GM21381 (cell line): ENCODE measurements around the gene GPBP1L1.
"Not testable (repeated sequence)": the region's sequence is repeated elsewhere in the genome, so short reads cannot be mapped to it uniquely, and the experiment has no call there.

ENCODE experiments used
- ATAC-seq: cut with Tn5 transposase; IDR thresholded peaks from one replicate; pipeline ENCODE4 v1.9.1; 2021; ENCODE audit warnings: mild to moderate bottlenecking, moderate library complexity; ENCODE audit not compliant: unreplicated experiment

The GPBP1L1 gene, protein sequence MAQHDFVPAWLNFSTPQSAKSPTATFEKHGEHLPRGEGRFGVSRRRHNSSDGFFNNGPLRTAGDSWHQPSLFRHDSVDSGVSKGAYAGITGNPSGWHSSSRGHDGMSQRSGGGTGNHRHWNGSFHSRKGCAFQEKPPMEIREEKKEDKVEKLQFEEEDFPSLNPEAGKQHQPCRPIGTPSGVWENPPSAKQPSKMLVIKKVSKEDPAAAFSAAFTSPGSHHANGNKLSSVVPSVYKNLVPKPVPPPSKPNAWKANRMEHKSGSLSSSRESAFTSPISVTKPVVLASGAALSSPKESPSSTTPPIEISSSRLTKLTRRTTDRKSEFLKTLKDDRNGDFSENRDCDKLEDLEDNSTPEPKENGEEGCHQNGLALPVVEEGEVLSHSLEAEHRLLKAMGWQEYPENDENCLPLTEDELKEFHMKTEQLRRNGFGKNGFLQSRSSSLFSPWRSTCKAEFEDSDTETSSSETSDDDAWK

DNA sequence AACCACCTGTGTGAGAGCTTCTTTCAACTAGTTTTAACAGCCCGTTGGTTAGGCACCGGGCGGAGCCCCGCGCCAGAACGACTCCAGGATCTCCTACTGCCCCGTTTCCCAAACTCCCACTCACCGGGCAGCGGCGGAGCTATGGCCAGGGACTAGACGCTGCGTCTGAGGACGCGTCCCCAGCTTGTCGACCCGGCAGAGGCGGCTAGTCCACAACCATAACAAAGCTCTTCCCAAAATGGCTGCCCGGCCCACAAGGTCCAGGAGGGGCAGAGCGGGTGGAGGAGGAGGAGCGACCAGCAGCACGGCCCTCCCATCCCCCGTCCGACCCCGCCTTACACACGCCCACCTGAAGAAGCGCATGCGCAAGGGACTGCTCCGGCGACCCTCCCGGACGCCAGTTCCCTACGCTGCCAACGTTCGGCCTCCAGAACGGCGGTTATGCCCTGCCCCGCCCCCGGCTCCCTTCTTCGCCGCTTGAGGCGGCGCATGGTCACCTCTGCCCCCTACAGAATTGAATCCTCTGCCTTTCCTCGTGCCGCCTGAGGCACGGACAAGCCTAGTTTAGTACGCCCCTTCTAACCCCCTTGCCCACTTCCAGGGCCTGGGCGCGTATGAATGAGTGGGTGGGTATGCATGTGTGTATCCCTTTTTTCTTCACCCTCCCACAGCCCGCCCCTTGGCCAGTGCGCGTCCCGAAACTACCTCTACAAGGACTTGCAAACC is at the start of gene GPBP1L1:
Gene GPBP1L1, minus strand, starts transcription at position 246 of the 726 bp plus-strand sequence. CDS start 27,446 bp downstream, outside the sequence.
- peak; percentile 50 for ATAC-seq

DNA sequence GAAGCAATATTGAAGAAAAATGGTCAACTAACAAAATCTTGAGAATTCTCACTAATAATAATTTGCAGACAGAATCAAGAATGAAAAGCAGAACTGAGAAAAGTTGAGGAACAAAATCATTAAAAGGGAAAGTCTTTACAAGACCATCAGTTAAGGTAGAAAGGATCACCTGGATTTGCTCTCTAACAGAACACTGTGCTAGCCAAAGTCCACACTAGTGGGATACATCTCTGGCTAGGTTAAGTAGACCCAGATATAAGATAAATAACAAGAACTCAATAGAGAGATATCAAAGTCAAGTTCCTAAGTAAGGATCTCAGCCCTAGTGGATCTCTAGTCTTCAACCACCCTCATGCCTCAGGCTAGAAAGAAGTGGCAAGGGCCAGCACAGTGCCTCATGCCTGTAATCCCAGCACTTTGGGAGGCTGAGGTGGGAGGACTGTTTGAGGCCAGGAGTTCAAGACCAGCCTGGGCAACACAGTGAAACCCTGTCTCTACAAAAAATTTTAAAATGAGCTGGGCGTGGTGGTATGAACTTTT is 44.5 kb upstream of the GPBP1L1 start:
- ATAC-seq = no peak

DNA sequence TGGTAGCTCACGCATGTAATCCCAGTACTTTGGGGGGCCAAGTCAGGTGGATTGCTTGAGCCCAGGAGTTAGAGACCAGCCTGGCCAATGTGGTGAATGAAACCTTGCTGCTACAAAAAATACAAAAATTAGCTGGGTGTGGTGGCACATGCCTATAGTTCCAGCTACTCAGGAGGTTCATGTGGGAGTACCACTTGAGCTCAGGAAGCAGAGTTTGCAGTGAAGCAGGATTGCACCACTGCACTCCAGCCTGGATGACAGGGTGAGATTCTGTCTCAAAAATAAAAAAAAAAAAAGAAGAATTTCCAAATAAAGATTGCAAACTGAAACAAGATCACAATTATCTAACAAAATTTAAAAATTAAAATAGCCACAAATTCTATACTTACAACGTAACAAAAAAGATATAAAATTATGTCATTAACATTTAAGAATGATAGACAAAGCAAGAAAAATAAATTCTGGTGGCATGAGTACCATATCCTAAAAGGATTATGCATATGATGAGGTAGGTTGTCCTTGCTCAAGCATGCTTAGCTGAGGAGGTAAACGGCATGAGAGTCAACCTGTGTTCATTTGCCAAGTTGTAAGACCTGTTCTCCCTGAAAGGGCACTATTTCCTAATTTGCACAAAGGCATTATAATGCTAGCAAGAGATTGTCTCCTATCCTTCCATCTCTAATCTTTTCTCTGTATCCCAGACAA is 43.9 kb upstream of the GPBP1L1 start:
- ATAC-seq = no peak

DNA sequence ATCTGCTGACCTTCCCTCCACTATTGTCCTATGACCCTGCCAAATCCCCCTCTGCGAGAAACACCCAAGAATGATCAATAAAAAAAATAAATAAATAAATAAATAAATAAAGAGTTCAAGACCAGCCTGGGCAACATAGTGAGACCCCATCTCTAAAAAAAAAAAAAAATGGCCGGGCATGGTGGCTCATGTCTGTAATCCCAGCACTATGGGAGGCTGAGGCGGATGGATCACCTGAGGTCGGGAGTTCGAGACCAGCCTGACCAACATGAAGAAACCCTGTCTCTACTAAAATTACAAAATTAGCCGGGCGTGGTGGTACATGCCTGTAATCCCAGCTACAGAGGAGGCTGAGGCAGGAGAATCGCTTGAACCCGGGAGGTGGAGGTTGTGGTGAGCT is 39.7 kb upstream of the GPBP1L1 start:
- ATAC-seq = not testable (repeated sequence)

DNA sequence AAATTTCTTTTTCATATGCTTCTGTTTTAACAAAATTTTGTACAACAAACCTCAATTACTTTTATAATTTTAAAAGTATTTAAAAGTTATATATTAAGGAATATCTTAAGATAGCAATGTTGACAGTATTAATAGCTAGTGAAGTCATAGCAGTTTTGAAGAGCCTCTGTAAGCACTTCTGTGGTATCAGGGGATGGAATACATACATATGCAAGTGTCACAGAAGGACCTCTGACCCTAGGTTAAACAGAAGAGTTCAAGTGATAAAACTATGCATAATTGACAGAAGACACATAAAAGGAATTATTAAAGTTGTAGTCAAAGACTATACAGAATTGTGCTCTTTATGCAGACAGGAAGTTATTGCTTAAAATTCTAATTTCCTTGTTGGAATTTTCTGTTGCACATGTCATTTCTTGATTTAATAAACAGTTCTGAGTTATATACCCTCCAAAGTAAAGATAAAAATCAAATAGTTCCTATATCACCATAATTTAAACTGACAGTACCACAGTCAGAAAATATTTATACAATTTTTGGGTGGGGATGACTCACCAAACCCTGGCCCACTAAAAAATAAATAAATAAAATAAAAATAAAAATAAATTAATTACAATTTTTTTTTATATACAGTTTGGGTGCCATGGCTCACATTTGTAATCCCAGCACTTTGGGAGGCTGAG is 37.1 kb upstream of the GPBP1L1 start:
- ATAC-seq = no peak

DNA sequence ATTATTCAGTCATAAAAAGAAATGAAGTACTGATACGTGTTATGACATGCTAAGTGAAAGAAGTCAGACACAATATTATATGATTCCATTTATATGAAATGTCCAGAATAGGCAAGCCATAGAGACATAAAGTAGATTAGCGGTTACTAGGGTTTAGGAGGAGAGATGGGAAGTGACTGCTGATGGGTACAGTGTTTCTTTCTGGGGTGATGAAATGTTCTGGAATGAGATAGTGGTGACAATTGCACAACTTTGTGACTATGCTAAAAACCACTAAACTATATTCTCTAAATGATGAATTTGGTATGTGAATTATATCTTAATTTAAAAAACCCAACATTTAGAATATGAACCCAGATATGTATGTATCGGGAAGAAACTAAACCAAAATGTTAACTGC is 36.5 kb upstream of the GPBP1L1 start:
- no peak for ATAC-seq

DNA sequence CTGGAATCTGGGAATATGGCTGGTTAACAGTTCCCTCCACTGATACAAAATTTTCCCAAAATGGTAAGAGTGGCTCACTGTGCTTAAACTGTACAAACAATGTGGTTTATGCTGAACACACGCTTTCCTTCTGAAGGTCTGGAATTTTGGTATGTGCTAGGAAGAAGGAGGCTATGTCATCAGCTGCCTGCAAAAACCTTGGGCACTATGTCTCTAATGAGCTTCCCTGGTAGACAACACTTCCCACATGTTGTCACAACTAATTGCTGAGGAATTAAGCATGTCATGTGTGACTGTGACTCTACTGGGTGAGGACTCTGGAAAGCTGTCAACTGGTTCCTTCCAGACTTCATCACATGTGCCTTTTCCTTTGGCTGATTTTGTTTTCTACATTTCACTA is 34.9 kb upstream of the GPBP1L1 start:
- no peak for ATAC-seq

DNA sequence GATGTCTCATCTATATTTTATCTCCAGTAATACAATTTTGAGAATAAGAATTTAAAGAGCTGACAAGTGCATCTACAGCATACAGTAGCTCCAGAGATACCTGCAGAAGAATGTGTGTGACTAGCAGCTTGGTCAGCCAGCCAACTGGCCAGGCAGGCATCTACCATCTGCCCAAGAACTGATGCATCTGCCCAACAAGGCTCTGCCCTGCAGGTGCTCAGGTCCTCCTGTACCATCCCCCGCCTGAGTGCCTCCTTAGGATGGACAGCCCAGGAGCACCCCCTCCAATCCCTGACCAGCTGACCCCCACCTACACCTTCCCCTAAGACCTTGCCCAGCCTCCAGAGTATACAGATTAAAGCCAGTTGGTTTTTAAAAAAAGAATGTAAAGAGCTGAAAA is 32.0 kb upstream of the GPBP1L1 start:
- no peak for ATAC-seq

DNA sequence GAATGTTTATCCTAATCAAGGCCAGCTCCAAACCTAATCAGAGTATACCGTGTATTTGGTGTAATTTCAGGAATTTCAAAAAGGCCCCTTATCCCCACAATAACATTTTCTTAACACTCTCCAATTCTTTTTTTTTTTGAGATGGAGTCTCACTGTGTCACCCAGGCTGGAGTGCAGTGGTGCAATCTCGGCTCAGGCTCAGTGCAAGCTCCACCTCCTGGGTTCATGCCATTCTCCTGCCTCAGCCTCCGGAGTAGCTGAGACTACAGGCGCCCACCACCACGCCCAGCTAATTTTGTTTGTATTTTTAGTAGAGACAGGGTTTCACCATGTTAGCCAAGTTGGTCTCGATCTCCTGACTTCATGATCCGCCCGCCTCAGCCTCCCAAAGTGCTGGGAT is 31.1 kb upstream of the GPBP1L1 start:
- ATAC-seq = not testable (repeated sequence)

DNA sequence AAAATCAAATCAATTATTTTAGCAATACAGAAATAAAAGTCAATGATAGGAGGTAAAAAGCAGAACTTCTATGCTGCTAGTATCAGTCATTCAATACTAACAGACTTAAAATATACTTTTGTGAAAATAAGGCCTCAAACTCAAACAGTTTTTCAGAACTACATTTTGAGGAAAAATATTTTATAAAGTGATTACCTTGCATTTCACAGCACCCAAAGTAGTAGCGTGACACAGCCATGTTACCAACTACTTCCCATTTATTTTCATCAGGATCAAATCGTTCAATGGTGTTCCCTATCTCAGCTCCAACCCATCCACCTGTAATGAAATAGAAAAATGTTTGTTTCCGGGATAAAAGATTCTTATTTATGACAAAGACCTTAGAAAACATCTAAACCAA is 30.4 kb upstream of the GPBP1L1 start:
- no peak for ATAC-seq

DNA sequence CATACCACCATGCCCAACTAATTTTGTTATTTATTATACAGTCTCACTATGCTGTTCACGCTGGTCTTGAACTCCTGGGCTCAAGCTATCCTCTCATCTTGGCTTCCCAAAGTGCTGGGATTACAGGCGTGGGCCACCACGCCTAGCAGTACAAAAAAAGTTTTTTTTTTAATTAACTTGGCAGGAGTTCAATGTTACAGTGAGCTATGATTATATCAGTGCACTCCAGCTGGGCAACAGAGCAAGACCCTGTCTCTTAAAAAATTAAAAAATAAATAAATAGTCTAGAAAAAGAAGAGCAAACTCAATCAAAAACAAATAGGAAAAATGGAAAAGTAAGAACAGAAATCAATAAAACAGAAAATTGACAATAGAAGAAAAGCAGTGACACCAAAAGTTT is 27.4 kb upstream of the GPBP1L1 start:
- no peak for ATAC-seq

DNA sequence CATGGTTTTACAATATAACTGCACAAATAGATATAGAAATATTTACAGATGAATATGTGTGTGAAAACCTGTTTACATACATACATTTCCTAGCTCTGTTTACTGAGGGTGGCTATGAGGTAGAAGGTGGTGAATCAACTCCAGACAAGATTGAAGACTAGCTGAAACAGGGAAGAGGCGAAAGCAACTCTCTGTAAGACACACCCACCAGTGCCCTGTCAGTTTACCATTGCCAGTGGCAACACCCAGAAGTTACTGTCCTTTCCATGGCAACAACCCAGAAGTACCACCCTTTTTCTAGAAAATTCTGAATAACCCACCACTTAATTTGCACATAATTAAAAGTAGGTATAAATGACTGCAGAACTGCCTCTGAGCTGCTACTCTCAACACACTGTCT is 18.3 kb upstream of the GPBP1L1 start:
- ATAC-seq = no peak

DNA sequence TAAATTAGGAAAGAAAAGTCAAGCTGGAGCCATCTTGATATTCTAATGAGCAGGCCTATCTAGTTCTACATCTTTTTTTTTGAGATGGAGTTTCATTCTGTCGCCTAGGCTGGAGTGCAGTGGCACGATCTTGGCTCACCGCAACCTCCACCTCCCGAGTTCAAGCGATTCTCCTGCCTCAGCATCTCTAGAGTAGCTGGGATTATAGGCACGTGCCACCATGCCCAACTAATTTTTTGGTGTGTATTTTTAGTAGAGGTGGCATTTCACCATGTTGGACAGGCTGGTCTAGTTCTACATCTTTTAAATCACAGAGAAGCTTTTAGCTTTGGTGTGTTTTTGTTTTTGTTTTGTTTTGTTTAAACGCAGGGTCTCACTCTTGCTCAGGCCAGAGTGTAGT is 8.5 kb upstream of the GPBP1L1 start:
- ATAC-seq = no peak

DNA sequence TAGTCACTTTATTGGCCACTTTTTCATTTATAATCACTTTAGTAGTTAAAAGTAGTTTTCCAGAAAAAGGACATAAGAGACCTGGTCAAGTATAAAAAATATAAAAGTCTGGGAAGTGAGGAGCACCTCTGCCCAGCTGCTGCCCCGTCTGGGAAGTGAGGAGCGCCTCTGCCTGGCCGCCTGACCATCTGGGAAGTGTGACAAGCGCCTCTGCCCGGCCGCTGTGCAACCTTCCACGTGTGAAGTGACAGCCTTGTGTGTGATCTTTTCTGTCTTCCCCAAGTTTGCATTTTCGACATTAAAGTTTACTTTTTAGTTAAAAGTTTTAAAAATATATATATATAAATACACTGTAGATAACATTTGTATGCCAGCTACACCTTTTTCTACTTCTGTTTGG is 7.5 kb upstream of the GPBP1L1 start:
- ATAC-seq = not testable (repeated sequence)

DNA sequence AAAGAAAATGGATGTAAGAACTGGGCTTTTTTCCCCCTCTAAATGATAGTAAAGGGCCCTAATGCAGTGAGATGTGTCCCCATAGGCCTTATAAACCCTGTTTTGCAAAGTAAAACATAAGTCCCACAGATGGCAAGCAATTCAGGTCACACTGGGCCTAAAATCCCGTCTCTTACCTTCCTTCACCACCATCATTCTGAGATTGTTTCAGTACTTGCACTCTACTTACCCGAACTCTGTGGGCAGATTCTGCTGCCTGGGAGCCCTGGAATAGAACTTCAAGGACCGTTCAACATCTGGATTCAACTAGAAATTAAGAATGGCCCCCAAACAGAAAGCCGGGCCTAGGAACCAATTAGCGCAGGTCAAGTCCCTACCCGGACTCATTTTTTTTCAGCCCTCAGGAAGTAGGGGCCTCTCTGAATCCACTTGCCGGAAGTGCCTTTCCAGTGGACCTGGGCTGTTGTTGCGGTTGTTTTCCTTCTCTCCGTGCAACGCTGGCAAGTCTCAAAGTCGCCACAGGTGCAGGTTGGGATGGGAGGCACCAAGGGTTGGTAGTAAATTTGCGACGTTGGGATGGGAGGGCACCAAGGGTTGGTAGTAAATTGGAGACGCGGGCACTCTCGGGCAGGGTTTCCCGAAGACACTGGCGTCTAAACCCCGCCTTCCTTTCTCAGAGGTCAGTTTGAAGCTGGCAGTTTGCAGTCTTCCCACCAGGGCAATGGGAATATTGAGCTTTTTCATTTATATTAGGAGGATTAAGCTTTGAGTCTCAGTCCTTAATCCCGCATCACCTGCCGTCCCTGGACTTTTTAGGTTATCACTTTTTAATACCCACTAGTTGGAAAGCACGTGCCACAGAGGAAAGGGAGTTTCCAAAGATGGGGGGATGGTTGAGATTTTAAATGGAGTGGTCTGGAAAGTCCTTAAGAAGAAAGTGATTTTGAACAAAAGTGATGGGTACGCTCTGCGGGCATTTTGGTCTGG is 1.7 kb upstream of the GPBP1L1 start, which contains the start of gene TMEM69:
Gene TMEM69, plus strand, starts transcription at position 428 of the 987 bp plus-strand sequence. CDS start 2,888 bp downstream, outside the sequence.
- no peak for ATAC-seq

DNA sequence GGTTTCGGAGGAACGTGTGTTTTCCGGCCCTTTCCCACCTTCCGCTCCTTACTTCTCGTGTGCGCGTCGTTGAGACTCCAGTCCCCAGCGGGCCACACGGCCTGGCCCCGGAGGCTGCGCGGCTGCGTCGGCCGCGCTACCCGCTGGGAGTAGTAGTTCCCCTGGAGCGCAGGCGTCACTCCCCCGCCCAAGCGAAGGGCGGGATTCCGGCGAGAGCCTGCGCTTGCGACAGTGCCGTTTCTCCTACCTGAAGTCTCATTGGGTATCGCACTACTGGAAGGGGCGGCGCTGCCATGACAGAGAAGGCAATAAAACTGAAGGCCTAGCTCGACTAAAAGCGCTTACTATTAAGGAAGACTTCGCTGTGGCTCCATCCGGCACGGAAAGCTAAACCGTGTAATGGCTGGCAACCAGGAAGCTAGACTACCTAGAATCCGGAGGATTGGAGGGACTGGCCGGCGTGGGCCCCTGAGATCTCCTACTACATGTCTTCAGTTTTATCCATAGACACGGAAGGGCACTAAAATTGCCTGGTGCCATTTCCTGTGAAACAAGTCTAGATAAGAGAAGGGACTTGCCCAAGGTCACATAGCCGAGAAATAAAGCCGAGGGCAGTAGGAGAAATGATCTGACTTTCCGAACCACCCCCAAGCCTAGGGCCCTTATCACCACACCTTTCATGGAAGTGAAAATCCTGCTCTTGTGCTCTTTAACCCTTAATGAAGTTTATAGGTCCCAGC is 851 bp upstream of the GPBP1L1 start:
- ATAC-seq = peak; percentile 82

DNA sequence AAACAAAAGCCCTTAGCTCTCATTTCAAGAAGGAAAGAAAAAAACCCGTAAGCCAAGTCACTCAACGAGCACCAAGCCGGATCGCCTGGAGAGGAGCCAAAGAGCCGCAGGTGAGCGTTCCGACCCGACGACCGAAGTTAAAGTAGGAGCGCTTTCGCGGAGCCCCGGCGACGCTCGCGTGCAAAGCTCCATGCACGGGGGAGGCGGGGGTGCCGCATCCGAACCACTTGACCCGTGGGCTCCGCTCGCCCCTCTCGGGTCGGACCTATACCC is 382 bp downstream of the GPBP1L1 start:
- peak; percentile 8 for ATAC-seq

DNA sequence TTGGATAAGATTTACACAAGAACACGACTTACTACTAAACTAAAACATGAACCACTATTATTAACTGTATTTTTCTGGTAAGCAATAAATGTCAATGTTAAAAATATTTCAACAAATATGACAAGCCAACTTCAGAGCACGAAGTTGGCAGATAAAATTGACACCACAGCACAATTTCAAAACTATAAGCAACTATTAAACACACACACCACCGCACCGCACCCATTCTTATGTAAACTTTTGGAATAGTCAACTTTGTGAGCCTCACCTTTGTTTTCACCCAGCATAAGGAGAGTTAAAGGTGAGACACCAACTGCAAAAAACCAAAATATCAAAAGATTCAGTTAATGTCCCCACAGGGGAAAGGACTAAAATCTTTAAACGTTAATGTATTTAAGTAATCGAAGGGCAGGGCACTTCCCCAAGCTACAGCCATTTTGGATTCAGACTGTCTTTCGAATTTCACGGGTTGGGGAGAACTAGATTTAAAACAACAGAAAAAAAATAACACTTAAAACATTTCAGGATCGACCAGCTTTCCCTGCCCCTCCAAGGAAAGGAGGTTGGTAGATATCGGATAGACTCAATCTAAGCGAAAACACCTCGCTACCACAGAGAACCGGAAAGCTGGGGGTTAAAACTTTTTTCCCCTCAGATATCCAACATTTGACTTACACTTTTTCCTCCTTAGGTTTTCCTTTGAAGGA is 872 bp downstream of the GPBP1L1 start:
- no peak for ATAC-seq
